ENCODE results near the gene MRPL51. TPM values are rescaled to one million over a fixed set of nuclear protein-coding genes. Genes with fewer than 3 reads are reported as not detected.
A peak's percentile ranks its signal among the peaks of the same experiment; 100 is the strongest.
"Not testable (repeated sequence)": the region's sequence is repeated elsewhere in the genome, so short reads cannot be mapped to it uniquely, and the experiment has no call there.

MRPL51 gene
- polyA plus RNA-seq, 6 donors from 2014 or later = 126 to 243 (median 176) TPM

DNA sequence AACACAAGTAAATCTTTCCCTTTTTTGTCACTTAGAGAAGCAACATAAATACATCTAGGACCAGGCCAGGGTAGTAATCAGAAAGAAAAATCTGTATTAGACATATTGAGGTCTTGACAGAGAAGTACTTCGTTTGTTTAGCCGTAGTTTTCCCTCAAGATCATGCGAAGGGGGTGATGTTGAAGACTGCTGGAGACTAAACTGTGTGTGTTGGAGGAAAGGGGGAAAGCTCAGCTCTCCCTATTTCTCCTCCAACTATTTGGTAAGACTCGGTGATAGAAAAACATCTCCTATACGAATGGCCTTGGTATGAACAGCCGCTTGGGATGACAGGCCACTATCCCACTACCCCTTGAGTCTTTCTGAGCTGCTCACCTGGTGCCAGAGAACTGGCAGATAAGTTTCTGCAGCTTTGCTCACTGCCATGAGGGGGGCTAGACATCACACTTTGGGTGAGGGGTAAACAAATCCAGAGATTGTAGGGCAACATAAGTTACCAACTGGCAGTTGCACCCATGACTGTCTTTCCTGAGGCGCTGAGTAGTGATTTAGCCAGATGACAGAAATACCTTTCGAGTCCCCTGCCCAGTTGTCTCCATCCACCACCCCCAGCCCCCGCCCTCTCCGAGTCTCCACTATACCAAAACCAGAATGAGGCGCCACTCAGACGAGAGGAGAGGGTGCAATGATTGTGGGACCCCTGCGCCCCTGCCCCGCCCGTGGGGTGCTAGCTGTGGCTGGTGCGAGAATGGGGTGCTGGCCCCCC is 23.3 kb downstream of the MRPL51 start:
- ATAC-seq (ENCODE audit: low read depth in 2 of 2) (no peak), DNase-seq (no peak)
- Mint-ChIP-seq H3K36me3 (peaks cover 0 to 5% of the 10 kb centered on the region in 2 donors), H3K27me3 (no peaks in the 10 kb centered on the region), H3K4me3 (peak overlapping the region; percentile 77 to 98 (median 94)), H3K9me3 (no peaks in the 10 kb centered on the region), H3K27ac (peak overlapping the region; percentile 38 to 96 (median 92)), H3K4me1 (peaks cover 47 to 57% (median 50%) of the 10 kb centered on the region in 3 donors)

DNA sequence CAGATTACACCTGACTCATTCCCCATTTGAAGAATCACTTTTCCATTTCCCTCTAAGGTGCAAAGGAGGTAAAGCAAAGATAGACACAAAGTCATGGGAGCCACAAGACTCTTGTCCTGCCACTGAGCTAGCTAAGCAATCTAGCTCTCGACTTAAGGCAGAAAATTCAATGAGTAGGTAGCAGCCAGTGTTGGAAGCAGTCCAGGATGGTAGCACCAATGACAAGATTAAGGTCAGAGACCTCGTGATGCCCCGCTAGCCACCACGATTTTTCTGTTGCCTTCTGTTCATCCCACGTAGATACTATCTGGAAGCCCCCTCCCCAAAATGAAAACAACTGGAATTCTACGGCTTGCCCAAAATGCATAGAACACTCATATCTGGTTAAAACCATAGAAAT is 24.0 kb downstream of the MRPL51 start:
- Mint-ChIP-seq H3K9me3 (no peaks in the 10 kb centered on the region), H3K27ac (peak overlapping the region in 3 of 6 donors; percentile 67 to 95 (median 92)), H3K27me3 (no peaks in the 10 kb centered on the region), H3K4me3 (peak overlapping the region; percentile 74 to 98 (median 93)), H3K36me3 (peaks cover 5 to 7% of the 10 kb centered on the region in 2 donors), H3K4me1 (peaks cover 54 to 64% (median 57%) of the 10 kb centered on the region in 3 donors)
- DNase-seq (no peak), ATAC-seq (ENCODE audit: low read depth in 2 of 2) (no peak)

GRCh38 chr12:6468283-6468575 is 24.8 kb downstream of the MRPL51 start:
- Mint-ChIP-seq H3K4me1 (peaks cover 59 to 72% (median 66%) of the 10 kb centered on the region in 3 donors), H3K27ac (peak overlapping the region in 3 of 6 donors; percentile 20 to 92 (median 60)), H3K9me3 (no peaks in the 10 kb centered on the region), H3K27me3 (no peaks in the 10 kb centered on the region), H3K4me3 (peak overlapping the region in 3 of 8 donors; percentile 18 to 98 (median 27)), H3K36me3 (peaks cover 5 to 12% of the 10 kb centered on the region in 2 donors)
- ATAC-seq (ENCODE audit: low read depth in 2 of 2) (no peak), DNase-seq (no peak)

- DNase-seq; H3K27me3 Mint-ChIP-seq; ATAC-seq (ENCODE audit: low read depth in 2 of 2); H3K9me3 Mint-ChIP-seq: not testable (repeated sequence)
- peak overlapping the region in 4 of 8 donors; percentile 27 to 98 (median 53) for H3K4me3 Mint-ChIP-seq
- H3K4me1 Mint-ChIP-seq = peaks cover 64 to 77% (median 71%) of the 10 kb centered on the region in 3 donors
- peak overlapping the region in 3 of 6 donors; percentile 60 to 92 (median 90) for H3K27ac Mint-ChIP-seq
- H3K36me3 Mint-ChIP-seq = peaks cover 5 to 17% of the 10 kb centered on the region in 2 donors
These were observed 25.3 kb downstream of the MRPL51 start for GRCh38 chr12:6467571-6468282.

- not testable (repeated sequence) for H3K27me3 Mint-ChIP-seq; H3K9me3 Mint-ChIP-seq; ATAC-seq (ENCODE audit: low read depth in 2 of 2); DNase-seq
- Mint-ChIP-seq H3K27ac (peak overlapping the region in 4 of 6 donors; percentile 82 to 97 (median 92)), H3K4me3 (peak overlapping the region in 2 of 8 donors; percentile 17 to 98), H3K36me3 (peaks cover 11 to 25% of the 10 kb centered on the region in 2 donors), H3K4me1 (peaks cover 74 to 87% (median 80%) of the 10 kb centered on the region in 3 donors)
These were observed 26.3 kb downstream of the MRPL51 start for GRCh38 chr12:6466751-6467150.

GRCh38 chr12:6466184-6466573 is 26.9 kb downstream of the MRPL51 start:
- H3K27ac Mint-ChIP-seq = peak overlapping the region in 3 of 6 donors; percentile 72 to 97 (median 94)
- H3K36me3 Mint-ChIP-seq = peaks cover 11 to 29% of the 10 kb centered on the region in 2 donors
- H3K9me3 Mint-ChIP-seq = no peaks in the 10 kb centered on the region
- DNase-seq (no peak), ATAC-seq (ENCODE audit: low read depth in 2 of 2) (no peak)
- no peaks in the 10 kb centered on the region for H3K27me3 Mint-ChIP-seq
- H3K4me1 Mint-ChIP-seq = peaks cover 77 to 89% (median 83%) of the 10 kb centered on the region in 3 donors
- H3K4me3 Mint-ChIP-seq = no peak overlapping the region

DNA sequence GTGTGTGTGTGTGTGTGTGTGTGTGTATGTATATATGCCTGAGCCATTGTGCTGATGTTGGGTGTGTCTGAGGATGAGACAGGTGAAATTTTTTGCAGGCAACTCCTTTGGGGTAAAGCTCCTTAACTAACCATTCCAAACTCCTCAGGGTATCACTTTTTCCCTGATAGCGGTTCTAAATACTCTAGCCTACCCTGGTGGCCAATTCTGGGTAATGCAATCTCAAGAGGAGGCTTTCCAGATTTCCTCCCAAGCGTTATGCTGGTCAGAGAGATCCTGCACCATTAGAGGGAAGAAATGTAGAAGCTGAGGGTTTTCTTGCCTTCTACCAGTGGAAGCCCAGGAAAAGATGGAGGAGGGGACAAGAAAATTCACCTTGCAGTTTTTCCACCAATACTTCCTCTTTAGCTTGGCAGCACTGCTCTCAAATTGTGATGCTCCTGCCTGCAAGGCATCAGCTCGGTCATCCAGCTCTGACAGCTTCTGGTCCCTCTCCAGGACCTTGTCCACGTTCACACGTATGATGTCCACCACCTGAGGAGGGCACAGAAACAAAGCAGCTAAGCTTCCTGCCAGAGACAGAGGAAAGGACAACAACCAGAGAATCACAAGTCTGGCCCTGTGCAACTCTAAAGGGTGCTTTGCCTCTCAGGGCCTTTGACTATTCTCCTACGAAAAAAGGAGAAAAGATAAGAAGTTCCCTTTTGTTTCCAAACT is 27.4 kb downstream of the MRPL51 start:
- H3K27ac Mint-ChIP-seq = peak overlapping the region in 5 of 6 donors; percentile 77 to 94 (median 90)
- peaks cover 11 to 34% of the 10 kb centered on the region in 2 donors for H3K36me3 Mint-ChIP-seq
- H3K4me3 Mint-ChIP-seq = peak overlapping the region in 3 of 8 donors; percentile 12 to 37 (median 26)
- ATAC-seq (ENCODE audit: low read depth in 2 of 2) = no peak
- H3K4me1 Mint-ChIP-seq = peaks cover 80 to 90% (median 86%) of the 10 kb centered on the region in 3 donors
- no peaks in the 10 kb centered on the region for H3K9me3 Mint-ChIP-seq
- DNase-seq = peak; percentile 42
- no peaks in the 10 kb centered on the region for H3K27me3 Mint-ChIP-seq

DNA sequence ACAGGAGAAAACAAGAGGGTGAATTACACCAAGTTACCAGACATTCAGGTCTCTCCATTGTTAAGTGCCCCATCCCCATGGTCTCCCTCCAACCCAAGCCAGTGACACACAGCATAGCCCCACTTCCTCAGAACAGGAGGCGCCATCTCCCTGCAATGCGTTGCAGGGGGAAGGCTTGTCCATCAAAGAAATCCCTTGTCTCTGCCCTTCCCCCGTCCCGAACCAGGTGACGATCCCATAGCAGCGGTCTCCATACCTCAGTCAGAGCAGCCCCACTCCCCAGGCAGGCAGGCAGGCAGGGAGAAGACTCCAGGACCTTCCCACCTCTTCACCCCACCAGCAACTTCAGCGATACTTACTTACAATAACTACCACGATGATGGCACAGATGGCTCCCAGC is 28.5 kb downstream of the MRPL51 start:
- peaks cover 77 to 90% (median 87%) of the 10 kb centered on the region in 3 donors for H3K4me1 Mint-ChIP-seq
- H3K4me3 Mint-ChIP-seq = peak overlapping the region in 3 of 8 donors; percentile 30 to 61 (median 41)
- peaks cover 11 to 35% of the 10 kb centered on the region in 2 donors for H3K36me3 Mint-ChIP-seq
- peak overlapping the region; percentile 70 to 99 (median 96) for H3K27ac Mint-ChIP-seq
- H3K27me3 Mint-ChIP-seq = no peaks in the 10 kb centered on the region
- DNase-seq = no peak
- no peak for ATAC-seq (ENCODE audit: low read depth in 2 of 2)
- H3K9me3 Mint-ChIP-seq = no peaks in the 10 kb centered on the region

DNA sequence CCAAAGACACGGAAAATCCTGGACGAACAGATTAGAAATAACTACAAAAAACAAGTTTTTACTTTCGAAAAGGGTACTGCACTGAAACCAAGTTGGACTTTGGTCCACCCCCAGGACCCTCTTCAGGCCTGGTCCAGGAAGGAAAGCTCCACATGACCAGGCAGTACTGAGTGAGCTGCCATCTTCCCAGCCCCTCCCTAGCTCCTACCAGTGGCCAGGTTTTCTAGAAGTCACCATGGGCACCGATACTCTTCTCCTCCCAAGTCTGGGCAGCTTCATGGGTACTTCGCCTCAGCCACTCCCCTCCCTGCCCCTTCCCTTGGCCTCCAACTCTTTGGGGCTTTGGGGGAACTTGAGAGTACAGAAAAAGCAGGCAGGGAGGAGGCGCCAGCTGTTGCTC is 29.2 kb downstream of the MRPL51 start:
- H3K27ac Mint-ChIP-seq = peak overlapping the region in 5 of 6 donors; percentile 94 to 99 (median 99)
- H3K4me3 Mint-ChIP-seq = peak overlapping the region in 2 of 8 donors; percentile 29 to 61
- no peaks in the 10 kb centered on the region for H3K9me3 Mint-ChIP-seq
- H3K36me3 Mint-ChIP-seq = peaks cover 16 to 41% of the 10 kb centered on the region in 2 donors
- no peaks in the 10 kb centered on the region for H3K27me3 Mint-ChIP-seq
- H3K4me1 Mint-ChIP-seq = peaks cover 76 to 90% (median 85%) of the 10 kb centered on the region in 3 donors
- ATAC-seq (ENCODE audit: low read depth in 2 of 2) (no peak), DNase-seq (no peak)

DNA sequence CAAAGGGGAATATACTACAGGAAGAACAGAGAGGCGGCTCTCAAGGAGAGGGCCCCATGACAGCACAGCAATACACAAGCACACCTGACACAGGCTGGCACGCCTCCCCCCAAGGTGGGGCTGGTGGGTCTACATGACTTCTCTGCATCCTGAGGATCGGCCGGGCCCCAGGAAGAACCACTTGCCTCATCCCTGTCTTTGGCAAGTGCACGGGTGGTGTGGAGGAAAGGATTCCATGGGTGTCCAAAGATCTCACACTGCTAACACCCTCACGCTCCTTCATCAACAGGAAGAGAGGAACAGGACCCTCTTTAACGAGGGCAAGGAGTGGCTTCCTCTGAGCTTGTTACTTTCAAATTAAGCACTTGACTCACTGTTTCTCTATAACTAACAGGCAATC is 29.8 kb downstream of the MRPL51 start:
- ATAC-seq (ENCODE audit: low read depth in 2 of 2) = no peak
- no peaks in the 10 kb centered on the region for H3K9me3 Mint-ChIP-seq
- peaks cover 21 to 47% of the 10 kb centered on the region in 2 donors for H3K36me3 Mint-ChIP-seq
- DNase-seq = no peak
- H3K27ac Mint-ChIP-seq = peak overlapping the region; percentile 94 to 100 (median 99)
- peak overlapping the region in 6 of 8 donors; percentile 20 to 72 (median 56) for H3K4me3 Mint-ChIP-seq
- H3K27me3 Mint-ChIP-seq = no peaks in the 10 kb centered on the region
- H3K4me1 Mint-ChIP-seq = peaks cover 79 to 90% (median 82%) of the 10 kb centered on the region in 3 donors

DNA sequence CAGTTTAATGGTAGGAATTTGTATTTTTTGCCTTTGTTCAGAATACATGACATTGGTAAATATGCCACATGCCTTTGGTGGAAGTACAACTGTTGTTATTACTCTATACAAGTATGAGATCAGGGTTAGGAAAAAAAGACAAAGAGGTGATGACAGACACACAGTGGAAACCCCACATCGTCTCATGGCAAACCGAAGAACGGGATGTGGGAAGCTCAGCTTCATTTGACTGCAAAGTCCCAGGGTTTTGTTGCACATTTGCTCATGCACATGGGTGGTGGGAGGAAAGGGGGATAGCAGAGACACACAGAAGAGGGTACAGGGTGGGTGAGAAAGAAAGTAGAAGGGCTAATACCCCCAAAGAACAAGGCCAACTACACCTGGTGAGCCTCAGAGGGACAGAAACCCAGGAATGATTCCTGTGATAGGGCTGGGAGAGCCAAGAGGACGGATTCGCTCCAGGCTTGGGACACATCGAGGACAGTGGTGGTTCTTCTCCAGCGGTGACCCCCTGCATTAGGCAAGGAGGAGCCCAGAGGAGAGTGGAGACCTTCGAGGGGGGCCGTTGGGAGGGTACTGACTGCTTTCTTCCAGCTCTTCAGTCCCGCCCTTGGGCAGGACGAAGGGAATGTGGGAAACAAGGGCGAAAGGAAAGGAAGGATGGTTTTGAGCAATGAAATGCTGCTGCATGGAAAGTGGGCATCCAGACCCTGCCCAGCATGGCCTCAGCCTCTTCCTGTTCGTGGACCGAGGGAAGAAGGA is 30.6 kb downstream of the MRPL51 start:
- H3K4me1 Mint-ChIP-seq = peaks cover 73 to 88% (median 75%) of the 10 kb centered on the region in 3 donors
- H3K27ac Mint-ChIP-seq = peak overlapping the region; percentile 94 to 100 (median 99)
- H3K9me3 Mint-ChIP-seq = no peaks in the 10 kb centered on the region
- ATAC-seq (ENCODE audit: low read depth in 2 of 2) = no peak
- H3K27me3 Mint-ChIP-seq = no peaks in the 10 kb centered on the region
- H3K36me3 Mint-ChIP-seq = peaks cover 21 to 50% of the 10 kb centered on the region in 2 donors
- DNase-seq = no peak
- H3K4me3 Mint-ChIP-seq = peak overlapping the region; percentile 50 to 91 (median 76)

GRCh38 chr12:6461401-6462233 is 31.4 kb downstream of the MRPL51 start:
- Mint-ChIP-seq H3K36me3 (peaks cover 21 to 56% of the 10 kb centered on the region in 2 donors), H3K4me3 (peak overlapping the region; percentile 39 to 91 (median 76)), H3K27me3 (no peaks in the 10 kb centered on the region), H3K27ac (peak overlapping the region; percentile 94 to 100 (median 99)), H3K9me3 (no peaks in the 10 kb centered on the region), H3K4me1 (peaks cover 69 to 87% (median 74%) of the 10 kb centered on the region in 3 donors)
- ATAC-seq (ENCODE audit: low read depth in 2 of 2) (peak; percentile 95), DNase-seq (peak; percentile 90)
